Astrocyte of the cerebellum (primary cell): ENCODE measurements around the gene PRF1.

Experiments
- DNase-seq: peaks from one replicate; pipeline ENCODE4 v3.0.0-alpha.2; 2011; ENCODE audit warnings: low read depth
- H3K4me3 ChIP-seq: 2 replicates; pipeline ENCODE4 v1.5.1; 2011; ENCODE audit warnings: mild to moderate bottlenecking, low read depth, low read length, moderate library complexity
- CTCF ChIP-seq: IDR thresholded peaks from 2 replicates; pipeline ENCODE4 v1.5.1; 2012; ENCODE audit warnings: low read length, low read depth, moderate library complexity, mild to moderate bottlenecking; ENCODE audit errors: missing control alignments
- in situ Hi-C: cut with HindIII; loops from 2 replicates; pipeline ENCODE4 v1.10.0; 2017; ENCODE audit warnings: low sequenced_read_pairs

PRF1 gene

GRCh38 chr10:70622981-70623844, 20.7 kb upstream of the PRF1 start:
- DNase-seq, result no peak
- no peak for TF ChIP-seq CTCF
- H3K4me3 ChIP-seq, result no peak overlapping the region
- in situ Hi-C loops, result no loop called here

GRCh38 chr10:70622541-70622940, 20.0 kb upstream of the PRF1 start:
- DNase-seq, result no peak
- in situ Hi-C loops, result no loop called here
- TF ChIP-seq CTCF, result no peak
- no peak overlapping the region for H3K4me3 ChIP-seq

GRCh38 chr10:70621503-70622078, 19.1 kb upstream of the PRF1 start:
- no peak for TF ChIP-seq CTCF
- no peak overlapping the region for H3K4me3 ChIP-seq
- no peak for DNase-seq
- in situ Hi-C loops, result no loop called here

GRCh38 chr10:70620020-70620289, 17.4 kb upstream of the PRF1 start:
- in situ Hi-C loops, result no loop called here

GRCh38 chr10:70619271-70620019, 16.9 kb upstream of the PRF1 start:
- in situ Hi-C loops, result no loop called here
- DNase-seq, result no peak
- no peak overlapping the region for H3K4me3 ChIP-seq
- TF ChIP-seq CTCF, result peak; percentile 25

More at GRCh38 chr10:70620020-70620289, 17.4 kb upstream of the PRF1 start:
- H3K4me3 ChIP-seq, result no peak overlapping the region
- TF ChIP-seq CTCF, result no peak
- DNase-seq, result no peak

GRCh38 chr10:70618663-70619062, 16.1 kb upstream of the PRF1 start:
- DNase-seq, result no peak
- TF ChIP-seq CTCF, result no peak
- no peak overlapping the region for H3K4me3 ChIP-seq
- in situ Hi-C loops, result no loop called here
